ENCODE data around the gene PNMA6F.

Gene PNMA6F

DNA sequence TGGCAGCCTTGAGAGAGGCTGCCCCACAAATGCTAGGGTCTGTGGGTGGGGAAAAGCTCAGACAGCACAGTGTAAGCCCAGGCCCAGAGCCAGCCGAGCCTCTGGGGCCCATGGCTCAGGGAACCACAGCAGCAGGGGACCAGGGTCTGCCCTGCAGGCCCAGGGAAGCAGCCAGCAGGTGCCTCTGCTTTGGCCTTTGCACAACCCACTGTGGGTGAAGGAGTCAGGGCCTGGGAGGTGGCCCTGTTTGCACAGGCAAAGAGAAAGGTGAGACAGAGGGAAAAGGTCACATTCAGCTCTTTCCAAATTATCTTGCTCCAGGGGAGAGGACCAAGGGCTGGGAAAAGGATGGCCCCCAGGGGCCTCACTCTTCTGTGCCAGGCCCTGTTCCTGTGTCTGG is 8.7 kb downstream of the PNMA6F start:
- Histone ChIP-seq H3K36me3 (ENCODE audit: control insufficient read depth, insufficient read depth, low read length) (no peaks in the 10 kb centered on the region), H3K4me1 (ENCODE audit: control insufficient read depth, insufficient read depth, low read length, poor library complexity, severe bottlenecking) (peaks cover 2% of the 10 kb centered on the region), H3K9me3 (ENCODE audit: control insufficient read depth, low read length) (no peaks in the 10 kb centered on the region), H3K27ac (ENCODE audit: low read depth, low read length, severe bottlenecking) (no peak overlapping the region), H3K4me3 (ENCODE audit: extremely low read depth, insufficient read depth, low read length, poor library complexity, severe bottlenecking) (no peak overlapping the region)
- 83% methylated on average over 1 of the region's 1 CpG; no CpG with 5 or more reads in 1 of the 2 experiments for WGBS, 2 experiments (ENCODE audit: insufficient coverage in 2 of 2)

DNA sequence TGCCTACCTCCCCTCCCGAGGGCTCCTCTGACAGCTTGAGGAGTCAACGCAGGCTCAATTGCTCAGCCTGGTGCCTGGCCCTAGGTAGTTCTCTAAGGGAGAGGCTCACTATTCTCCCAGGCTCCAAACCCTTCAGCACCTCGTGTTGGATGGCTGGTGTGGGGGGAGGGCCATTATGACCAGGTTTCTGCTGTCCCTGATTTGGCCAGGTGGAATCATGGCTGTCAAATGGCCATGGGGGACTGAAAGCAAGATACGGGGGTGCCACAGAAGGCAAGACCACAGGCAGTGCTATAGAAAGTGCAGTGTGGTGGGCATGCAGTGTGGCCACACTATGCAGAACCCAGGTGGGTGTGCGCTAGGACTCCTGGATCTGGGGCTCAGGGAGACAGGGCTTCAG is 9.5 kb downstream of the PNMA6F start:
- H3K27ac ChIP-seq (ENCODE audit: low read depth, low read length, severe bottlenecking) = no peak overlapping the region
- H3K4me3 ChIP-seq (ENCODE audit: extremely low read depth, insufficient read depth, low read length, poor library complexity, severe bottlenecking) = no peak overlapping the region
- H3K36me3 ChIP-seq (ENCODE audit: control insufficient read depth, insufficient read depth, low read length) = no peaks in the 10 kb centered on the region
- H3K9me3 ChIP-seq (ENCODE audit: control insufficient read depth, low read length) = no peaks in the 10 kb centered on the region
- H3K4me1 ChIP-seq (ENCODE audit: control insufficient read depth, insufficient read depth, low read length, poor library complexity, severe bottlenecking) = peaks cover 4% of the 10 kb centered on the region
- 89 to 100% methylated on average over 2 to 3 of the region's 5 CpGs for WGBS, 2 experiments (ENCODE audit: insufficient coverage in 2 of 2)

DNA sequence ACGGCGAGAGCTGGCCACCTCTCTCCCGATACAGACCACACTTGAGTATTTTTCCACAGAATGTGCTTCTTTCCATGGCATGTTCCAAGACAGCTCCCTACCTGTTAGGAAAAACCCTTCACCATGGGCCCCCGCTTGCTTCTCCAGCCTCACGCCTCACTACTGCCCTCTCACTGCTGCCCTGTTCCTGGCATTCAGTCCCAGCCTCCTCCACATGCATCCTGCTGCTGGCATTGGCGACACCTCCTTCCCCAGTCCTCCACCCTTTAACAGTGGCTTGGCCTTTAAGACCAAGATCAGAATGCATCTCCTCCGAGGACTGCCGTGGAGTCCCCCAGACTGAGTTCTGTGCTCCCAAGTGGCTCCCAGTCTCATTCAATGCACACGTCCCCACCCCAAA is 10.7 kb downstream of the PNMA6F start:
- WGBS, 2 experiments (ENCODE audit: insufficient coverage in 2 of 2) = 89 to 96% methylated on average over 3 to 7 of the region's 9 CpGs
- no peaks in the 10 kb centered on the region for H3K36me3 ChIP-seq (ENCODE audit: control insufficient read depth, insufficient read depth, low read length)
- no peaks in the 10 kb centered on the region for H3K9me3 ChIP-seq (ENCODE audit: control insufficient read depth, low read length)
- H3K4me3 ChIP-seq (ENCODE audit: extremely low read depth, insufficient read depth, low read length, poor library complexity, severe bottlenecking) = no peak overlapping the region
- no peak overlapping the region for H3K27ac ChIP-seq (ENCODE audit: low read depth, low read length, severe bottlenecking)
- H3K4me1 ChIP-seq (ENCODE audit: control insufficient read depth, insufficient read depth, low read length, poor library complexity, severe bottlenecking) = peaks cover 4% of the 10 kb centered on the region

DNA sequence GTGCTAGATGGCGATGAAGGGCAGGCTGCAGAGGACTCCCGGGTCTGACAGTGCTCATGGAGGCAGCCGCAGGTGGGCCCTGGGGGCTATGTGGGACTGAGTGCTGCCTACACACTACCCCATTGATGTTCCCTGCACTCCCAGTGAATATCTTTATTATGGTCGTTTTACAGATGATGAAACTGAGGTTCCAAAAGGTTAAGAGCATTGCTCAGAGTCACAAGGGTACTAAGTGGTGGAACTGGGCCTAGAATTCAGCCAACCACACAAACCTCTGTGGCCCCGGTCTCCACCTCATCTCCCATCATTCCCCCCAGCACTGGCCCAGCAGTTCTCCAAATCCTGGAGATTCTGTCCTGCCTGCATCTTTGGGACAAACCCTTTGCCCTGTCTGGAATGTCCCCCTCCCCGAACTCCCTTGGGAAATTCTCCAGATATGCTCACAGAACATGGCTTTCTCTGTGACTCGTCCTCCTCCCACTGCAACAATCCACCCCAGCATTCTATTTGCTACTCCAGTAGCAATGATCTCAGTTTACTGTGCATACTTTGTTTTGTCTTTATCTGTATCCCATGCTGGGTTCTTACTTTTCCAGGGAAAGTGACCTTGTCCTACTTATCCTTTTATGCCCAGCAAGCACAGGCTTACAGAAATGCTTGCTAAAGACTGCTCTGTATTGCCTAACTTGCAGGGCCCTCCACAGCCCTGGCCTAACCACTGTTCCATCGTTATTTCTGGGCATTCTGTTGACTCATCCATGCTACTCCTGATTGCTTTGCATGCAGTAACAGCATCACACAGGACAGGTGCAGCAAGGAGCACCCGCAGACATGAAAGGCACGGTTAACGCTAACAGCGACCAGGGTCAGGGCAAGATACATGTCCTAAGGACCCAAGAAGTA is 14.0 kb downstream of the PNMA6F start:
- no peak overlapping the region for H3K4me3 ChIP-seq (ENCODE audit: extremely low read depth, insufficient read depth, low read length, poor library complexity, severe bottlenecking)
- WGBS, 2 experiments (ENCODE audit: insufficient coverage in 2 of 2) = 73 to 93% methylated on average over 3 to 7 of the region's 12 CpGs
- no peaks in the 10 kb centered on the region for H3K9me3 ChIP-seq (ENCODE audit: control insufficient read depth, low read length)
- no peak overlapping the region for H3K27ac ChIP-seq (ENCODE audit: low read depth, low read length, severe bottlenecking)
- H3K4me1 ChIP-seq (ENCODE audit: control insufficient read depth, insufficient read depth, low read length, poor library complexity, severe bottlenecking) = peaks cover 4% of the 10 kb centered on the region
- no peaks in the 10 kb centered on the region for H3K36me3 ChIP-seq (ENCODE audit: control insufficient read depth, insufficient read depth, low read length)

DNA sequence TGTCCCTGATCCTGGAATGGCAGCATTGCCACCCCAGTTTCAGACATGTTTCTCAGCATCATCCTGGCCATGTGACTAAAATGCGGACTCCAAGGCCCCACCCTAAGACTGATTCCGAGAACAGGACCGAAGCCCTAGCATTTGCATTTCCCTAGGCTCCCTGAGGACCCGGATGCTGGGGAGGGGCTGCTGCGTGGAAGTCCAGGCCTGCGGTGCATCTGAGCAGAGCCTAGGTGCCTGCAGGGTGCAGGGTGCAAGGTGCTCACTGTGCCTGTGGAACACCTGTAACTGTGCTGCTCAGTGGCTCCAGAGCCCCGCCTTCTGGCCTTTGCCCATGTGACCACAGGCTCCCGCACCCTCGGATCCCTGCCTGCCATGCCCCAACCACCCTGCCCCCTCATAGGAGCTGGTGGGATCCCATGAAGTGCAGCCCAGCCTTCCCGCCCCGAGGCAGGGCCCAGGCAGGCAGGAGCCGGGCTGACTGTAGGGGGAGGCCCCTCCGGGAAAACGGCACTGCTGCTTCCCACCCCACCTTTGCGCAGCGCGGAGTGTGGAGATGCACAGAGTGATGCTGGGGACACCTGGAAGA is 14.9 kb downstream of the PNMA6F start:
- WGBS, 2 experiments (ENCODE audit: insufficient coverage in 2 of 2) = 83 to 92% methylated on average over 5 to 9 of the region's 17 CpGs

DNA sequence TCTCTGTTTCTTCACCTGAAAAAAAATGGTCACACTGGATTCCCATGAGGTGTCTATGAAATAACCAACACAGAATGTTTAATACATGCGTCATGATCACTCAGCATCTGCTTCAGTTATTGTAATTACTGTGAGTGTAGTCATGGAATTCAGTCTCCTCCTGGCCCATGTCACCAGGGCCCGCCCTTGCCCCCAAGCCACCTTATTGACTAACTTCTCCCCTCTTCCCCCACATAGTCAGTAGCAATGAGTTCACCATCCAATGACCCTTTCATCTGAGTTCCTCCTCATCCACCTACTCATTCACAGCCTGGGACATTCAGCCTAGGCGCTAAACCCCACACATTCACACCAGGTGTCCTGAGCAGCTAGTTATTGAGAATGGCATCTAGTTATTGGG is 15.6 kb downstream of the PNMA6F start:
- H3K27ac ChIP-seq (ENCODE audit: low read depth, low read length, severe bottlenecking) = no peak overlapping the region
- H3K4me3 ChIP-seq (ENCODE audit: extremely low read depth, insufficient read depth, low read length, poor library complexity, severe bottlenecking) = no peak overlapping the region
- H3K4me1 ChIP-seq (ENCODE audit: control insufficient read depth, insufficient read depth, low read length, poor library complexity, severe bottlenecking) = peaks cover 4% of the 10 kb centered on the region
- no peaks in the 10 kb centered on the region for H3K36me3 ChIP-seq (ENCODE audit: control insufficient read depth, insufficient read depth, low read length)
- WGBS, 2 experiments (ENCODE audit: insufficient coverage in 2 of 2) = no CpG with 5 or more reads among the region's 3 CpGs
- no peaks in the 10 kb centered on the region for H3K9me3 ChIP-seq (ENCODE audit: control insufficient read depth, low read length)

More for the DNA sequence above, 14.9 kb downstream of the PNMA6F start:
- H3K4me3 ChIP-seq (ENCODE audit: extremely low read depth, insufficient read depth, low read length, poor library complexity, severe bottlenecking) = no peak overlapping the region
- peaks cover 4% of the 10 kb centered on the region for H3K4me1 ChIP-seq (ENCODE audit: control insufficient read depth, insufficient read depth, low read length, poor library complexity, severe bottlenecking)
- no peak overlapping the region for H3K27ac ChIP-seq (ENCODE audit: low read depth, low read length, severe bottlenecking)
- no peaks in the 10 kb centered on the region for H3K9me3 ChIP-seq (ENCODE audit: control insufficient read depth, low read length)
- H3K36me3 ChIP-seq (ENCODE audit: control insufficient read depth, insufficient read depth, low read length) = no peaks in the 10 kb centered on the region

DNA sequence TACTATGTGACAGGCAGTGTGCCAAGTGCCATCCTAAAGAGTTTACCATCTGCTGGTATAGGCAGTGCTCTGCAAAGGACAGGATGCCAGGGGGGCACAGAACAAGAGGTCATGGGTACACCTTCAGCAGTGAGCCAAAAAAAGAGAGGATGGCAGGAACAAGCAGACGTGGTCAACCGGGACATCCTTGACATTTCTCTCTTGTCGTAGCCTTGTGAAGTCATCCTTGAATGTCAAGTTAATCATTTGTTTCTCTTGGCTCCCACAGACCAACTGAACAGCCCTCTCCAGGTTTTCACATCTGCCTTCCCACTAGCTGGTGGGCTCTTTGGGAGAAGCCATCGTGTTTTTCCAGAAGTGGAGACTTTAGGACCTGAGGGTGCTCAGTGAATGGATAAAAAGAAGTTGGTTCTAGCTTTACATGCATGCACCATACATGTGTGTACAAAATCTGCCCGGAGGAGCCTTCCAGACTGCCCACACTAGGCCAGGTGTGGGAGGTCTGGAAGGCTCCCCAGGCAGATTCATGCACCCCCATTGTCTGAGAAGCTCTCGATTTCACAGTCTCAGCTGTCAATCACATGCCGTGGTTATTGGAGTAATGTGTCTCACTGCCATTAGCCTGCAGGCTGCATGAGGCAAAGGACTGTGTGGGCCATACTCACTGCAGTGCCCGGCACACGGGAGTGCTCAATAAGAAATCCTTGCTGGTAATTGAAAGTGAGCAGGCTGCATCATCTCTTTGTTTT is 16.4 kb downstream of the PNMA6F start:
- Histone ChIP-seq H3K4me3 (ENCODE audit: extremely low read depth, insufficient read depth, low read length, poor library complexity, severe bottlenecking) (no peak overlapping the region), H3K36me3 (ENCODE audit: control insufficient read depth, insufficient read depth, low read length) (no peaks in the 10 kb centered on the region), H3K9me3 (ENCODE audit: control insufficient read depth, low read length) (no peaks in the 10 kb centered on the region), H3K27ac (ENCODE audit: low read depth, low read length, severe bottlenecking) (no peak overlapping the region), H3K4me1 (ENCODE audit: control insufficient read depth, insufficient read depth, low read length, poor library complexity, severe bottlenecking) (peaks cover 4% of the 10 kb centered on the region)
- 84 to 95% methylated on average over 3 to 4 of the region's 9 CpGs for WGBS, 2 experiments (ENCODE audit: insufficient coverage in 2 of 2)

DNA sequence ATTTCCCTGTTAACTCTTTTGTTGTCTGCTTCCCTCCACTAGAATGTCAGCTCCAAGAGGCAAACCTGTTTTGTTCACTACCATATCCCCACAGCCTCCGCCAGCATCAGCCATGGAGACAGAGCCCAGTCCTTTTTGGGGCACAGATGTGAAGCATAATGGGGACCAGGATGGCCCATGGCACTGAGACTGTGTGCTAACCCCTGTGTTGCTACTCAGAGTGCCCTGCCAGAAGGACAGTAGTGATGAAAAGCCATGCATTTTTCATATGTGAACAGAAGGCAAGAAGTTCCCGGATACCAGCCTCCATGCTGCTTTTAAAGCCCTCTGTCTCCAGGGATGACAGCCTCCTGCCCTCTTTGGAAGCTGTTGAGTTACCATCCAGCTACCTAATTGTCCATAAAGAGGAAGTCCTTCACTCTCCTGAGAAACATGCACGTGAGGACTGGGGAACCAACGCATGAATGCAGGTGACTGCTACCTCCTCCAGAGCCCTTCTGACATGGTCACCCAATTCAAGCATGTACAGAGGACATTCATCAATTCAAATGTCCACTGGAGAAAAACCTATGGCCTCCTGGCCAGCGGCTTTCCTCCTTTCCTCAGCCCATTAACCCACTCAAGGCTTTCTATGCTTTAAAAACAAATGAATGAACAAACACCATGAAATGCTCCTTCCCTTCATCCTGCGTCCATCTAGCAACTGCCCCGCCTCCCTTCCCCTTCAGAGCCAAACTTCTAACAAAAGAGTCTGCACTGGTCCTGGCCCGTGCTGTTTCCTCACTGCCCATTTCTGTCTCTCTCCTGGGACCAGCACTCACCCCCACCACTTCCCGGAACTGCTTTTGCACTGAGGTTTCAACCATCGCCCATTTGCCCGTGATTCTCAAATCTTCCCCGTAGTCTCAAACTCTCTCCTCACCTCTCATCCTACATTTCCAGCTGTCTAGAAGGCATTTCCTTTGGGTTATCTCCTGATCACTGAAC is 18.0 kb downstream of the PNMA6F start:
- Histone ChIP-seq H3K4me3 (ENCODE audit: extremely low read depth, insufficient read depth, low read length, poor library complexity, severe bottlenecking) (no peak overlapping the region), H3K4me1 (ENCODE audit: control insufficient read depth, insufficient read depth, low read length, poor library complexity, severe bottlenecking) (peaks cover 4% of the 10 kb centered on the region), H3K27ac (ENCODE audit: low read depth, low read length, severe bottlenecking) (no peak overlapping the region), H3K36me3 (ENCODE audit: control insufficient read depth, insufficient read depth, low read length) (no peaks in the 10 kb centered on the region), H3K9me3 (ENCODE audit: control insufficient read depth, low read length) (no peaks in the 10 kb centered on the region)
- 82 to 84% methylated on average over 7 to 10 of the region's 12 CpGs for WGBS, 2 experiments (ENCODE audit: insufficient coverage in 2 of 2)

DNA sequence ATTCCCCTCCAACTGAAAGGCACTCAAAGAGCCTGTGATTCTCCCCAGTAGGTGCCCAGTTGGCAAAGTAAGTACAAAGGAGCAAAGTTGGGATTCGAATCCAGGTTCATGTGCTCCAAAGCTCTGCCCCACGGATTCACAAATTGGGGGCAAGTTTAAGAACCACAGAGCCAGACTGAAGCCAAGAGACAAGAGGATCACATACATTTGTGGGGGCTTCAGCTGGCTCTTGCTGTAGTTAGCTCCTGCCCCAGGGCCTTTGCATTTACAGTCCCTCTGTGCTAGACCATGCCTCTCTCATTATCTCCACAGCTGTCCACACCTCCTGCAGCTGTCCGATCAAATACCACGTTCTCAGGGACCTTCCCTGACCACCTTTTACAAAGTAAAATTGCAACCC is 18.8 kb downstream of the PNMA6F start:
- Histone ChIP-seq H3K9me3 (ENCODE audit: control insufficient read depth, low read length) (no peaks in the 10 kb centered on the region), H3K4me1 (ENCODE audit: control insufficient read depth, insufficient read depth, low read length, poor library complexity, severe bottlenecking) (peaks cover 2% of the 10 kb centered on the region), H3K27ac (ENCODE audit: low read depth, low read length, severe bottlenecking) (no peak overlapping the region), H3K4me3 (ENCODE audit: extremely low read depth, insufficient read depth, low read length, poor library complexity, severe bottlenecking) (no peak overlapping the region), H3K36me3 (ENCODE audit: control insufficient read depth, insufficient read depth, low read length) (no peaks in the 10 kb centered on the region)
- WGBS, 2 experiments (ENCODE audit: insufficient coverage in 2 of 2) = 67 to 86% methylated on average over 1 to 4 of the region's 4 CpGs

DNA sequence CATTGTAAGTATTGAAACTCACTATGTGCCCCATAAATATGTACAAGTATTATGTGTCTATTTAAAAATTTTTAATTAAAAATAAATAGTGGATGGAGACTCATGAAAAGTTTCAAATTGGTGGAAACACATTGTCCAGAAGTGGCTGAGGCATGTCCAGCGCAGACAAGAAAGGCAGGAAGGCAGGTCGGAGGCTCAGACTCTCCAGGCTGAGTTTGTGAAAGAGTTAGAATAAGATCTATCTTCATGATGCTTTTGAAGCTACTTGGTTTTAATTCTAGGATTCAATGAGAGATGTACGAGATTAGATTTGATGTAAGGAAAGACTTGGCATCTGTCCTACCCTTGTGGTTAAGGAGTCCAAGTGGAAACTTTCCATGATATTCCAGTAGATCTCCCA is 19.8 kb downstream of the PNMA6F start:
- no peak overlapping the region for H3K27ac ChIP-seq (ENCODE audit: low read depth, low read length, severe bottlenecking)
- no peaks in the 10 kb centered on the region for H3K9me3 ChIP-seq (ENCODE audit: control insufficient read depth, low read length)
- no peak overlapping the region for H3K4me3 ChIP-seq (ENCODE audit: extremely low read depth, insufficient read depth, low read length, poor library complexity, severe bottlenecking)
- no peaks in the 10 kb centered on the region for H3K36me3 ChIP-seq (ENCODE audit: control insufficient read depth, insufficient read depth, low read length)
- no peaks in the 10 kb centered on the region for H3K4me1 ChIP-seq (ENCODE audit: control insufficient read depth, insufficient read depth, low read length, poor library complexity, severe bottlenecking)
- WGBS, 2 experiments (ENCODE audit: insufficient coverage in 2 of 2) = 90 to 100% methylated on average over 1 of the region's 3 CpGs

Data from mesodermal cell (in vitro differentiated cells).